B cell (primary cell): ENCODE data around the gene RAB17. TPM values are rescaled to one million over a fixed set of nuclear protein-coding genes. Genes with fewer than 3 reads are reported as not detected.

Source experiments
- ATAC-seq: fragments of 200-7000 bp; cut with Tn5 transposase; one replicate; pipeline ENCODE4 v1.10.0; 2021; ENCODE audit warnings: low read depth, mild to moderate bottlenecking, moderate number of reproducible peaks, moderate library complexity
- CTCF ChIA-PET: fragments of 350-600 bp; sonication (Branson Sonifier 250); formaldehyde crosslinking; loops from one replicate; lab custom pipeline; 2021; ENCODE audit warnings: antibody characterized with exemption, inconsistent platforms; lab: Charles Lee
- POLR2A ChIA-PET: fragments of 350-600 bp; sonication (Branson Sonifier 250); formaldehyde crosslinking; loops from one replicate; lab custom pipeline; 2021; ENCODE audit warnings: antibody characterized with exemption; lab: Charles Lee
- DNase-seq: peaks from one replicate; pipeline ENCODE4 v3.0.0; 2013
- H2AFZ ChIP-seq: 2 replicates; pipeline ENCODE4 v1.6.1; 2012; ENCODE audit warnings: mild to moderate bottlenecking, low read depth, low read length; ENCODE audit not compliant: insufficient read depth, poor library complexity, severe bottlenecking
- H3K27ac ChIP-seq, 2 donors: 1 replicate in 1 of 2; 2 replicates in 1 of 2; pipeline ENCODE4 v1.5.1; 2012 to 2013; ENCODE audit warnings: low read length in 2 of 2, mild to moderate bottlenecking in 2 of 2, moderate library complexity in 1 of 2
- H3K27me3 ChIP-seq, 4 experiments: fragments of 200-600 bp in 1 of 4; sonication (generic) in 1 of 4; replicated peaks in 1 of 4; 1 replicate in 2 of 4; 2 replicates in 2 of 4; pipeline versions ENCODE4 v1.6.1 to v1.7.0; 2013 to 2016; ENCODE audit warnings: low read length in 3 of 4, mild to moderate bottlenecking in 2 of 4, mixed read lengths in 1 of 4, moderate library complexity in 1 of 4; ENCODE audit not compliant: insufficient read depth in 4 of 4, control insufficient read depth in 3 of 4; ENCODE audit errors: control extremely low read depth in 1 of 4
- H3K36me3 ChIP-seq, 2 experiments: replicated peaks in 1 of 2; 1 replicate in 1 of 2; 2 replicates in 1 of 2; pipeline versions ENCODE4 v1.6.1 to v1.7.1; 2013; ENCODE audit warnings: low read length in 1 of 2; ENCODE audit not compliant: insufficient read depth in 2 of 2, control insufficient read depth in 1 of 2; ENCODE audit errors: control extremely low read depth in 1 of 2, extremely low read depth in 1 of 2
- H3K4me1 ChIP-seq, 2 donors: fragments of 200-600 bp in 1 of 2; sonication (generic) in 1 of 2; 1 replicate in 1 of 2; 2 replicates in 1 of 2; pipeline versions ENCODE4 v1.5.1 to v1.6.1; 2013 to 2017; ENCODE audit warnings: low read length in 2 of 2; ENCODE audit not compliant: control insufficient read depth in 2 of 2, insufficient read depth in 2 of 2
- H3K4me2 ChIP-seq: replicated peaks from 2 replicates; pipeline ENCODE3; 2012; ENCODE audit warnings: mild to moderate bottlenecking, low read depth, low read length; ENCODE audit not compliant: poor library complexity, severe bottlenecking
- H3K4me3 ChIP-seq, 5 experiments: fragments of 200-600 bp in 1 of 5; sonication (generic) in 1 of 5; 1 replicate in 3 of 5; 2 replicates in 2 of 5; pipeline versions ENCODE4 v1.5.1 to v1.7.0; 2011 to 2016; ENCODE audit warnings: low read length in 4 of 5, mild to moderate bottlenecking in 4 of 5, low read depth in 2 of 5, control low read depth in 1 of 5, moderate library complexity in 1 of 5; ENCODE audit not compliant: insufficient read depth in 1 of 5; ENCODE audit errors: control extremely low read depth in 1 of 5, extremely low read depth in 1 of 5
- H3K79me2 ChIP-seq: fragments of 200-600 bp; sonication (generic); one replicate; pipeline ENCODE4 v1.6.0; 2016; ENCODE audit warnings: low read length; ENCODE audit not compliant: control insufficient read depth, insufficient read depth
- H3K9ac ChIP-seq: fragments of 200-600 bp; sonication (generic); 2 replicates; pipeline ENCODE4 v1.6.1; 2017; ENCODE audit warnings: mild to moderate bottlenecking, low read length, moderate library complexity
- H3K9me3 ChIP-seq, 3 donors: one replicate each; pipeline versions ENCODE4 v1.6.1 to v1.7.1; 2013; ENCODE audit warnings: low read length in 2 of 3; ENCODE audit not compliant: control insufficient read depth in 2 of 3, insufficient read depth in 1 of 3; ENCODE audit errors: control extremely low read depth in 1 of 3
- H4K20me1 ChIP-seq: 2 replicates; pipeline ENCODE4 v1.6.0; 2012; ENCODE audit warnings: mild to moderate bottlenecking, low read length; ENCODE audit not compliant: insufficient read depth, control insufficient read depth, poor library complexity, severe bottlenecking
- H3K27ac Mint-ChIP-seq: one replicate; pipeline ENCODE4 v1.8.0; 2021; ENCODE audit warnings: mixed read lengths
- H3K27me3 Mint-ChIP-seq: one replicate; pipeline ENCODE4 v1.8.0; 2021; ENCODE audit warnings: mixed read lengths
- H3K4me1 Mint-ChIP-seq: one replicate; pipeline ENCODE4 v1.8.0; 2021; ENCODE audit warnings: mixed read lengths
- H3K4me3 Mint-ChIP-seq: one replicate; pipeline ENCODE4 v1.8.0; 2021; ENCODE audit warnings: mixed read lengths
- H3K9me3 Mint-ChIP-seq: one replicate; pipeline ENCODE4 v1.8.0; 2022; ENCODE audit warnings: mixed read lengths; ENCODE audit not compliant: insufficient read depth
- CTCF ChIP-seq: fragments of 200-600 bp; IDR thresholded peaks from one replicate; pipeline ENCODE4 v1.8.0; 2022; ENCODE audit warnings: antibody characterized with exemption, mild to moderate bottlenecking
- EZH2 ChIP-seq: IDR thresholded peaks from 2 replicates; pipeline ENCODE4 v1.6.1; 2012; ENCODE audit warnings: borderline replicate concordance, low read depth, mild to moderate bottlenecking, moderate library complexity, low read length; ENCODE audit not compliant: insufficient read depth, poor library complexity, severe bottlenecking
- WGBS: methylation state at CpG from one replicate; pipeline ENCODE4 v1.1.5; 2013; ENCODE audit warnings: missing lambda C conversion rate; ENCODE audit not compliant: insufficient coverage; 5-methylcytosine and 5-hydroxymethylcytosine counted together
- intact Hi-C: fragments of 100-400 bp; cut with micrococcal nuclease; formaldehyde crosslinking; loops from one replicate; pipeline ENCODE4 v1.10.0; 2022
- polyA plus RNA-seq: library from polyadenylated mRNA; depleted of rRNA; stranded (reverse); fragments of >200 nt; gene quantifications from 2 replicates; pipeline ENCODE4 v1.2.3, GENCODE V29; 2012
- total RNA-seq, 2 donors: library from RNA; stranded (reverse); fragments of 120-200 nt in 1 of 2; gene quantifications; 1 replicate in 1 of 2; 2 replicates in 1 of 2; pipeline versions ENCODE4 v1.2.3 to v1.2.4, GENCODE V29; 2013 to 2022

The RAB17 gene
- total and polyA plus RNA-seq, 2 donors (not counting 1 experiment from before 2014, with no cell fraction given), result not detected

- peak overlapping the region; percentile 88 for H3K4me3 Mint-ChIP-seq
- no peak overlapping the region for H3K9ac ChIP-seq
- no peaks in the 10 kb centered on the region for H4K20me1 ChIP-seq
- peaks cover 22% of the 10 kb centered on the region for H3K27me3 Mint-ChIP-seq
- ChIA-PET CTCF (interaction anchor here (0.7 to 4.0 kb wide), 6 partner anchors 62 to 638 kb away, joined by 3 to 46 read pairs (median 4); no protein-coding TSS in a partner anchor), POLR2A (no interaction called here)
- peaks cover 14% of the 10 kb centered on the region for H3K4me1 Mint-ChIP-seq
- H3K36me3 ChIP-seq, result no peaks in the 10 kb centered on the region
- WGBS, result 92% methylated on average over 9 of the region's 10 CpGs
- no peak overlapping the region for H3K4me3 ChIP-seq
- H3K27me3 ChIP-seq, result peaks cover 0 to 14% (median 7%) of the 10 kb centered on the region in 4 experiments
- H3K4me2 ChIP-seq, result no peak overlapping the region
- H3K27ac Mint-ChIP-seq, result no peak overlapping the region
- DNase-seq (no peak), ATAC-seq (no peak)
- H3K79me2 ChIP-seq, result no peaks in the 10 kb centered on the region
- intact Hi-C loops, result loop anchor here (5.0 kb wide), 1 partner anchor 67 kb away; no protein-coding TSS in a partner anchor
- H3K27ac ChIP-seq, result no peak overlapping the region
- no peaks in the 10 kb centered on the region for H3K9me3 Mint-ChIP-seq
- no peak overlapping the region for H2AFZ ChIP-seq
- H3K4me1 ChIP-seq, result peaks cover 10 to 13% of the 10 kb centered on the region in 2 donors
- no peaks in the 10 kb centered on the region for H3K9me3 ChIP-seq
- no peak for TF ChIP-seq CTCF
- no peak for TF ChIP-seq EZH2
These were observed 34.7 kb upstream of the RAB17 start for GRCh38 chr2:237625216-237625705.

GRCh38 chr2:237624565-237624964 lies 34.0 kb upstream of the RAB17 start:
- Mint-ChIP-seq H3K4me1 (peaks cover 13% of the 10 kb centered on the region), H3K27ac (no peak overlapping the region), H3K4me3 (no peak overlapping the region), H3K27me3 (peaks cover 15% of the 10 kb centered on the region), H3K9me3 (no peaks in the 10 kb centered on the region)
- no peaks in the 10 kb centered on the region for H4K20me1 ChIP-seq
- no peak overlapping the region for H3K27ac ChIP-seq
- H3K4me3 ChIP-seq, result no peak overlapping the region
- H3K9me3 ChIP-seq, result no peaks in the 10 kb centered on the region
- DNase-seq (peak; percentile 51), ATAC-seq (no peak)
- no peak overlapping the region for H3K9ac ChIP-seq
- TF ChIP-seq EZH2, result no peak
- peak; percentile 29 for TF ChIP-seq CTCF
- WGBS, result 96% methylated on average over 5 of the region's 6 CpGs
- peaks cover 10 to 13% of the 10 kb centered on the region in 2 donors for H3K4me1 ChIP-seq
- intact Hi-C loops, result loop anchor here (1.0 kb wide), 1 partner anchor 121 kb away; no protein-coding TSS in a partner anchor
- POLR2A ChIA-PET, result no interaction called here
- no peaks in the 10 kb centered on the region for H3K36me3 ChIP-seq
- no peak overlapping the region for H2AFZ ChIP-seq
- peaks cover 0 to 14% (median 7%) of the 10 kb centered on the region in 4 experiments for H3K27me3 ChIP-seq
- H3K79me2 ChIP-seq, result no peaks in the 10 kb centered on the region
- no peak overlapping the region for H3K4me2 ChIP-seq
- CTCF ChIA-PET, result interaction anchor here (0.7 to 4.0 kb wide), 6 partner anchors 50 to 639 kb away, joined by 3 to 46 read pairs (median 4); no protein-coding TSS in a partner anchor
